ENCODE data around the gene RXRA.

DNA sequence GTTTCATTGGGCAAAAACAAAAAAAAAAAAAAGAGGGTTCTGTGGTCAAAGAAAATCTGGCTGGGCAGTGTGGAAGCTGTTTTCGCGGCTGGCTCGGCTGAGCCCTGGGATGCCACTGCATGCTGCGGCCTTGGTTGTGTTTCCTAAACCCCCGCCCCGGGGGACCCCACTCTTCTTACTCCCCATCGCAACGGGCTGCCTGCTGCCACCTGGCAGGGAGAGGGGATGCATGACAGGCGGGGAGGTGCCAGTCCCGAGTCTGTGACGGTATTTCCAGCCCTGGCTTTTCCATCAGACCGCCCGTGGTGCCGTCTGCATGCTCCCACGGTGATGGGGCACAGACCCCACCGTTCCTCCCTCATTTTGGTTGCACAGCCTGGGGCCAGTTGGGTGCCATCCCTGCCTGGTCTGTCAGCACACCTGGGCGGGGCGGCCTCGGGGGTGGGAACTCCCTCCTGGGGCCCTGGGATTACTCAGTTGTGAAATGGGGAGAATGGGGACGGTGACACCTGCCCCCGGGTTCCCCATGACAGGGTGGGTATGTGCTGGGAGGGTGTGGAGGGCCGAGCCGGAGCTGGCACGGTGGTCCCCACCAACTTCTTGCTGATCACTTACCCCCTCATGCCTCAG is 101.0 kb downstream of the RXRA start:
- TF ChIP-seq, protein P1, sequence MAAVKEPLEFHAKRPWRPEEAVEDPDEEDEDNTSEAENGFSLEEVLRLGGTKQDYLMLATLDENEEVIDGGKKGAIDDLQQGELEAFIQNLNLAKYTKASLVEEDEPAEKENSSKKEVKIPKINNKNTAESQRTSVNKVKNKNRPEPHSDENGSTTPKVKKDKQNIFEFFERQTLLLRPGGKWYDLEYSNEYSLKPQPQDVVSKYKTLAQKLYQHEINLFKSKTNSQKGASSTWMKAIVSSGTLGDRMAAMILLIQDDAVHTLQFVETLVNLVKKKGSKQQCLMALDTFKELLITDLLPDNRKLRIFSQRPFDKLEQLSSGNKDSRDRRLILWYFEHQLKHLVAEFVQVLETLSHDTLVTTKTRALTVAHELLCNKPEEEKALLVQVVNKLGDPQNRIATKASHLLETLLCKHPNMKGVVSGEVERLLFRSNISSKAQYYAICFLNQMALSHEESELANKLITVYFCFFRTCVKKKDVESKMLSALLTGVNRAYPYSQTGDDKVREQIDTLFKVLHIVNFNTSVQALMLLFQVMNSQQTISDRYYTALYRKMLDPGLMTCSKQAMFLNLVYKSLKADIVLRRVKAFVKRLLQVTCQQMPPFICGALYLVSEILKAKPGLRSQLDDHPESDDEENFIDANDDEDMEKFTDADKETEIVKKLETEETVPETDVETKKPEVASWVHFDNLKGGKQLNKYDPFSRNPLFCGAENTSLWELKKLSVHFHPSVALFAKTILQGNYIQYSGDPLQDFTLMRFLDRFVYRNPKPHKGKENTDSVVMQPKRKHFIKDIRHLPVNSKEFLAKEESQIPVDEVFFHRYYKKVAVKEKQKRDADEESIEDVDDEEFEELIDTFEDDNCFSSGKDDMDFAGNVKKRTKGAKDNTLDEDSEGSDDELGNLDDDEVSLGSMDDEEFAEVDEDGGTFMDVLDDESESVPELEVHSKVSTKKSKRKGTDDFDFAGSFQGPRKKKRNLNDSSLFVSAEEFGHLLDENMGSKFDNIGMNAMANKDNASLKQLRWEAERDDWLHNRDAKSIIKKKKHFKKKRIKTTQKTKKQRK (IDR thresholded peaks at IDR 0.05; ENCODE audit: low read depth, low read length): no peak
- TF ChIP-seq CTCF (IDR thresholded peaks at IDR 0.05 in 2 of 3, conservative IDR thresholded peaks at IDR 0.05 in 1 of 3; ENCODE audit: control insufficient read depth in 2 of 3, extremely low read depth in 1 of 3, insufficient read depth in 1 of 3, low read depth in 3 of 3, low read length in 3 of 3): no peak
- TF ChIP-seq CHD2 (IDR thresholded peaks at IDR 0.05; ENCODE audit: borderline replicate concordance, low read depth, low read length): no peak
- no peak for TF ChIP-seq BMI1 (IDR thresholded peaks at IDR 0.05; ENCODE audit: borderline replicate concordance)
- TF ChIP-seq SREBF2 (IDR thresholded peaks at IDR 0.05; ENCODE audit: low read length): no peak
- TF ChIP-seq POLR2AphosphoS2 (IDR thresholded peaks at IDR 0.05; ENCODE audit: low read depth, low read length): no peak
- TF ChIP-seq BCL3 (IDR thresholded peaks at IDR 0.05; ENCODE audit: borderline replicate concordance, insufficient read depth, low read depth, low read length, poor library complexity, severe bottlenecking): no peak
- TF ChIP-seq, protein P2, sequence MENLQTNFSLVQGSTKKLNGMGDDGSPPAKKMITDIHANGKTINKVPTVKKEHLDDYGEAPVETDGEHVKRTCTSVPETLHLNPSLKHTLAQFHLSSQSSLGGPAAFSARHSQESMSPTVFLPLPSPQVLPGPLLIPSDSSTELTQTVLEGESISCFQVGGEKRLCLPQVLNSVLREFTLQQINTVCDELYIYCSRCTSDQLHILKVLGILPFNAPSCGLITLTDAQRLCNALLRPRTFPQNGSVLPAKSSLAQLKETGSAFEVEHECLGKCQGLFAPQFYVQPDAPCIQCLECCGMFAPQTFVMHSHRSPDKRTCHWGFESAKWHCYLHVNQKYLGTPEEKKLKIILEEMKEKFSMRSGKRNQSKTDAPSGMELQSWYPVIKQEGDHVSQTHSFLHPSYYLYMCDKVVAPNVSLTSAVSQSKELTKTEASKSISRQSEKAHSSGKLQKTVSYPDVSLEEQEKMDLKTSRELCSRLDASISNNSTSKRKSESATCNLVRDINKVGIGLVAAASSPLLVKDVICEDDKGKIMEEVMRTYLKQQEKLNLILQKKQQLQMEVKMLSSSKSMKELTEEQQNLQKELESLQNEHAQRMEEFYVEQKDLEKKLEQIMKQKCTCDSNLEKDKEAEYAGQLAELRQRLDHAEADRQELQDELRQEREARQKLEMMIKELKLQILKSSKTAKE (IDR thresholded peaks at IDR 0.05; ENCODE audit: low read depth, poor library complexity, severe bottlenecking): no peak
- TF ChIP-seq MAX (IDR thresholded peaks at IDR 0.05; ENCODE audit: low read depth, low read length): no peak
- TF ChIP-seq ZSCAN29 (IDR thresholded peaks at IDR 0.05): no peak

All from GM12878 (cell line).